Central memory CD4-positive, alpha-beta T cell (primary cell): ENCODE measurements around the gene ETV1.

ENCODE experiments used
- DNase-seq: peaks from one replicate; pipeline ENCODE4 v3.0.0; 2022

Gene ETV1

GRCh38 chr7:13878154-13878553 lies 111.3 kb downstream of the ETV1 start:
- no peak for DNase-seq

- DNase-seq, result no peak
Measured at GRCh38 chr7:13875496-13876074, 113.9 kb downstream of the ETV1 start.

GRCh38 chr7:13874783-13875182 lies 114.7 kb downstream of the ETV1 start:
- DNase-seq, result peak; percentile 11

- no peak for DNase-seq
Measured at GRCh38 chr7:13872709-13873108, 116.8 kb downstream of the ETV1 start.

DNA sequence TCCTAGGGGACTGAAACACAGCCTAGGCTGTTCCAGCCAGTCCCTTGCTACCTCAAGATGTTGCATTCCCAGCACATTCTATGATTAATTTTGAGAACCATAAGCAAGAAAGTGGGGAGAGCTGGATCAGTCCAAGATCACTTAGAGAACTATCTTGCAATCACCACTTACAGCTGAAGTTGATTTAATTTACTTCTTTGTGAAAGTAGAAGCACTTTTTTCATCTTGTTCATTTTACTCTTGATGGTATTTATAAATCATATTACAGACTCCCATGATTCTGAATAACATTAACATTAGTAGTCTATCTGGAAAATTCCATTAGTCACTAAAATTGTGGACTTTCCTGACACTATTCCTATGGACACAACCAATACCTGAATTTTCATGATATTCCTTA lies 118.5 kb downstream of the ETV1 start:
- DNase-seq, result no peak

DNA sequence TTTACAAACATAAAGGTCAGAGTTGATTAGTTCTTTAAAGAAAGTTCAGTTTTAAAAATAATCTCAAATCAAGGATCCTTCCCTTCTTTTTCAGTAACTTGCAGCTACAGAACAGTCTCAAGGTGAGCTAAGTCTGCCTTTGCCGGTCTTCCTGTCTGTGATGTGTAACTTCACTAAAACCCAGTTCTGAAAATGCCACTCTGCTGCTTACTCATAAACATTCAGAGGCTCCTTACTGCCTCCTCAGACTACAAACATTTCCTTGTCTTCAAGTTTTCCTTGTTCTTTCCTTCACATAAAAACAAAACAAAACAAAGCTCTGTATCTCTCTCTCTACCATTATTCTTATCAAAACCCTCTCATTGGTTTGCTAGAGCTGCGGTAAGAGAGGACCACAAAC lies 128.7 kb downstream of the ETV1 start:
- DNase-seq, result no peak

DNA sequence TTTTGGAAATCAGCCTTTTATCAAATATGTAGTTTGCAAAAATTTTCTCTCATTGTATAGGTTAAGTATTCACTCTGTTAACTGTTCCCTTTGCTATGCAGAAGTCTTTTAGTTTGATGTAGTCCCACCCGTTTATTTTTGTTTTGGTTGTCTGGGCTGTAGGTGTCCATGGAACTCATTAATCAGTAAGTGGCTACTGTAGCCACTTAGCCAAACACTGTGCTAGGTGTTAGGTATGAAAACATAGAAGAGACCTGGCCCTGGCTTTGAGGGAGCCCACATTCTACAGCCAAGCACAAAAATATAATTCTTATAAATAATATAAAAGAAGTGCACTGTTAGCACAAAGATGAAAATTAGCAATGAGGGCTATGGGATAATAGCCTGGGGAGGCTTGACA lies 133.5 kb downstream of the ETV1 start:
- no peak for DNase-seq

GRCh38 chr7:13852281-13852968 lies 137.0 kb downstream of the ETV1 start:
- no peak for DNase-seq

- no peak for DNase-seq
Measured at GRCh38 chr7:13851736-13852135, 137.7 kb downstream of the ETV1 start.

DNA sequence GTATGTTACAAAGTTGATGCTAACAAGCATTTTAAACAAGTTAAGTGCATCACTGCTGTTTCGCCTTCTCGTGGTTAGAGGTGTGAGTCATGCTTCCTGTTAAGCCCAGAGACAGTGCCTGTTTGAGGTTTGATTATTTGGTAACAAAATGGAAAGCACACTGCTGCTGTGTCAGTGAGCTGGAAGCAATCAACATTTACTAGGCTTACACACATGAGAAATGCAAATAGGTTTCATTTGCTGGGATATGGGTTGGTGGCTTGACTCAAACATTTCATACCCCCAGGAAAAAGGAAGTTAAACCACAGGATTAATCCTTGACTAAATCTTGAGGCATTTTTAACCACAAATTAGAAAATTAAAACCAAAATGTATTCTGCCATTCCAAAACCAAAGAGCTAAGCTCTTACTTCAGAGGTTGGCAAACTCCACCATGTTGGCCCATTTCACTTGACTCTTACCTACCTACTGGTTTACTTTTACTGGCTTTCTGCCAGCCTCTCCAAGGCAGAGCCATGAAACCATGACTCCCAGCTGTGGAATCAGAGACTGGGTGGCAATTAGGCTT lies 139.2 kb downstream of the ETV1 start:
- DNase-seq, result peak; percentile 71

GRCh38 chr7:13849163-13849892 lies 140.1 kb downstream of the ETV1 start:
- DNase-seq, result no peak

DNA sequence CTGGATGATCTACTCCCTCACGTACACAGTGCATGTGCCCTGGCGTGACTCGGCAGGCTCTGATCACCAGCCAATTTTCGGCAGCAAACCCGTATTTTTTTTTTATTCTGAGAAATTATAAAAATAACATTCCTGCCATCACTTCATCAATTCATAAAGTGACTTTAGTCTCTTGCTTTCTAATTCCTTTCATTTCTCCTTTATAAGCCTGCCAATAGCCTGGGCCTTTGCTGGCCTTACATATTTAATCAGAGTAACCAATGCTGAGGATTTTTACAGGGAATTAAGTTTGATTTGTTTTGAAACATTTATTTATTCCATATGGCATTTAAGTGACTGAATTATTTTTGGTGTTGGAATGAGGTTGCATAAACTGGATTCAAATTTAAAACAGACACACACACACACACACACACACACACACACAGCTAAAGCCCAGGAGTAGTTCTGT lies 140.8 kb downstream of the ETV1 start:
- no peak for DNase-seq

- DNase-seq, result no peak
Measured at GRCh38 chr7:13846386-13846785, 143.1 kb downstream of the ETV1 start.

DNA sequence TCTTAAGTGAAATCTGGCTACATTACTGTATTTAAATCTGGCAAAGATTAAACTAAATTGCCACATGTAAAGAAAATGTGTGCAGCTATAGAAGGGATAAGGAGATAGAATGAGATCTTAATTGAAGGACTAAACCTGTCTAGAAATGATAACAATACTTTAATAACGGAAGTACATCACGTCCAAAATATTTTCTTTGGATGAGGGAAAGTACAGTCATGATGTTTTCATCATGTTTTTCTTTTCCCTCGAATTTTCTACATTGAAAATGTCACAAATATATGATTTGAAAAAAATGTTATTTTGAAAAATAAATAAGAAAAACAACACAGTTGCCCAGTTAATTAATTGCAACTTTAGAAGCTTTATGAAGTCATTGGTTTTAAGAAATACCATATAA lies 143.9 kb downstream of the ETV1 start:
- no peak for DNase-seq

DNA sequence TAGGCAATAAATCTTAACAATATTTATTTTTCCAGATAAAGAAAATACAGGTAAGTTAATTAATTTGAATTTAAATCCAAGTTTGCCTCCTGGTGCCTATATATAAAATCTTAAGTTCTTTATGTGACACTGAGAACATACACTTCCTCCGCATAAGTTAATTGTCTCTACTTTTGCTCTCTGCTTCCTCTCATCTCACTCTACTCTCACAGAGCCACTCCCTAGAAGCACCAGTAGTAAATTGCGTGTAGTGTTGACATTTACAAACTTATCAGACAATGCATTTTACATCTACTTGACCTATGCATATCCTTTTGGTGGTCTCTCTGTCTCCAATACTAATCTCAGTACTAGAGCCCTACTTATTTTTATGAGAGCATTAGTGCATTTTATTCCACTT lies 144.5 kb downstream of the ETV1 start:
- DNase-seq, result no peak

DNA sequence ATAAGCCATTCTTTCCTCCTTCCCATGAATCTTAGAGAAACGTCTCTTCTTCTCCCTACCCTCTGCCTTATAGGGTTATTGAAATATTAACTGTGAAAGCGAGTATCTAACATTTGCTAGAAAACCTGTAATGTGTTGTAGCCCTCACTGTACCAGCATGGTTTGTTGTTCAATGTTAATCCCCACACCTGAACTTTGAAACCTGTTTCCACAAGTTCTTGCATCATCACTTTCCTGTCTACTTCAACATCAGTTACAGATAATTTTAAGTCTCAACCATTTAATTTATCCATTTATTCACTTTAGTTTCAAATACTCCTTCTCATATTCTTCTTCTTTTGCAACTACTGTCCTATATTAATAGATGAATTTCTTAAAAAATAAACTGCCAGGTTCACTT lies 148.2 kb downstream of the ETV1 start:
- DNase-seq, result no peak
